K562 (cell line): ENCODE results near the gene TAOK2.

Experiments used
- CHD4 ChIP-seq: fragments of 200-600 bp; sonication (generic); IDR thresholded peaks from 3 replicates; pipeline ENCODE4 v1.6.1; 2012; ENCODE audit warnings: low read depth, mild to moderate bottlenecking, mixed read lengths, low read length, inconsistent platforms; ENCODE audit not compliant: insufficient read depth, insufficient replicate concordance, poor library complexity, severe bottlenecking
- HMG20A ChIP-seq: fragments of 450-650 bp; formaldehyde crosslinking; conservative IDR thresholded peaks from 2 replicates; pipeline ENCODE4 v1.4.0; 2020; ENCODE audit warnings: mild to moderate bottlenecking, mixed read lengths
- JUNB ChIP-seq: fragments of 450-650 bp; formaldehyde crosslinking; conservative IDR thresholded peaks from 2 replicates; pipeline ENCODE4 v1.4.0; 2020; ENCODE audit warnings: mild to moderate bottlenecking
- PHF21A ChIP-seq: fragments of 450-650 bp; IDR thresholded peaks from 2 replicates; pipeline ENCODE4 v1.6.1; 2017; ENCODE audit warnings: low read depth, borderline replicate concordance
- POLR2A ChIP-seq: fragments of 450-650 bp; conservative IDR thresholded peaks from 2 replicates; pipeline ENCODE4 v1.6.1; 2016
- PPARD ChIP-seq: fragments of 250-450 bp; sonication (Bioruptor Pico); IDR thresholded peaks from 2 replicates; pipeline ENCODE4 v1.8.0; 2022; ENCODE audit warnings: inconsistent platforms, mild to moderate bottlenecking, moderate library complexity
- TCF7L2 ChIP-seq: fragments of 150-350 bp; IDR thresholded peaks from 2 replicates; pipeline ENCODE4 v1.6.1; 2016; ENCODE audit warnings: low read depth, mild to moderate bottlenecking, low read length, moderate library complexity
- TRIM28 ChIP-seq: fragments of 450-650 bp; IDR thresholded peaks from 2 replicates; pipeline ENCODE4 v1.6.1; 2017
- TF ChIP-seq, protein P1 (sequence below), 3 experiments: IDR thresholded peaks in 2 of 3; conservative IDR thresholded peaks in 1 of 3; 2 replicates each; pipeline ENCODE4 v1.5.1; 2011 to 2012; ENCODE audit warnings: low read length in 3 of 3, mild to moderate bottlenecking in 3 of 3, control low read depth in 2 of 3, improper control_type of control experiment in 1 of 3, inconsistent platforms in 1 of 3, low read depth in 1 of 3, mixed read lengths in 1 of 3, moderate library complexity in 1 of 3; ENCODE audit not compliant: insufficient read depth in 2 of 3
- TF ChIP-seq, protein P2 (sequence below): fragments of 450-650 bp; IDR thresholded peaks from 2 replicates; pipeline ENCODE4 v1.6.1; 2016; ENCODE audit warnings: borderline replicate concordance
- TF ChIP-seq, protein P3 (sequence below): fragments of 150-350 bp; conservative IDR thresholded peaks from 2 replicates; pipeline ENCODE4 v1.6.1; 2014; ENCODE audit warnings: low read length
- TF ChIP-seq, protein P4 (sequence below): conservative IDR thresholded peaks from 2 replicates; pipeline ENCODE4 v1.6.1; 2011; ENCODE audit warnings: low read depth, mild to moderate bottlenecking, low read length; ENCODE audit not compliant: control insufficient read depth
- TF ChIP-seq, protein P5 (sequence below): sonication (generic); formaldehyde crosslinking; IDR thresholded peaks from 2 replicates; pipeline ENCODE4 v1.9.0; 2022; ENCODE audit warnings: mild to moderate bottlenecking, missing genetic modification reagents

DNA sequence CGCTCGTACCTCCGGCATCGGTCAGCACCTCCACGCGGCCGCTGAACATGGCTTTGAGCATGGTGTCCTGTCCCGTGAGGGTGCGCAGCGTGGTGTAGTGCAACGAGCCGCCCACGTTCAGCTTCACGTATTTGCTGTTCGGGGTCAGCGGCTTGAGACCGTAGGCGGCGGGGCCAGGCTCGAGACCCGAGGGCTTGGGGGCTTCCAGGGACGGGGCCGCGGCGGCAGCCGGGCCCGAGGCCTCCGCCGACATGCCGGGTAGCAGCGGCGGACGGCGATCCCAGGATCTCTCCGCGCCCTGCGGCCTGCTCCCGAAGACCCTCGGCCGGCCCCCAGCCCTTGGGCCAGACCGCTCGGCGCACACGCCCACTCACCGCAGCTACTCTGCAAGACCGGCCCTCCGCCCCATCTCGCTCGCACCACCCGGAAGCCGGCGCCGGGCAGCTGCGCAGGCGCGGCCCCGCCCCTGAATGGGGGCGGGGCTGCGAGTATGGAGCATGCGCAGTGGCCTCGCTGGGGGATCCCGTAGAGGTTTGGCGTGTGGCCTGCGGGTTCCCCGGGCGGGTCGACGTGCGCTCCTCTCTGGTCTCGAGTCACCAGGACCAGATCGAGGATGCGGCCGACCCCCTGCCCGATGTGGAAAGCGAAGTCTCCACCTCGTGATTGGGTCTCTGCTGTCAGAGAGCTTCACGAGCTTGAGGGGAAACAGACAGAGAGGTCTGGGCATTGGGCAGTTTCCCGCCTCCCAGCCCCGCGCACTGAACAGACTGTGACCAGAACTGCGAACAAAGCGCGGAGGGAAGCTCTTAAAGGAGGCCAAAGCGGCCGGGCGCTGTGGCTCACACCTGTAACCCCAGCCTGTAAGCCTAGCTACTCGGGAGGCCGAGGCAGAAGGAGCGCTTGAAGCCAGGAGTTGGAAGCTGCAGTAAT, 47.6 kb upstream of the TAOK2 start, which contains the start of gene KCTD13:
- TF ChIP-seq PPARD (CRISPR knock-in tag): no peak
- peak; percentile 93 for TF ChIP-seq POLR2A
- TF ChIP-seq, protein P1, sequence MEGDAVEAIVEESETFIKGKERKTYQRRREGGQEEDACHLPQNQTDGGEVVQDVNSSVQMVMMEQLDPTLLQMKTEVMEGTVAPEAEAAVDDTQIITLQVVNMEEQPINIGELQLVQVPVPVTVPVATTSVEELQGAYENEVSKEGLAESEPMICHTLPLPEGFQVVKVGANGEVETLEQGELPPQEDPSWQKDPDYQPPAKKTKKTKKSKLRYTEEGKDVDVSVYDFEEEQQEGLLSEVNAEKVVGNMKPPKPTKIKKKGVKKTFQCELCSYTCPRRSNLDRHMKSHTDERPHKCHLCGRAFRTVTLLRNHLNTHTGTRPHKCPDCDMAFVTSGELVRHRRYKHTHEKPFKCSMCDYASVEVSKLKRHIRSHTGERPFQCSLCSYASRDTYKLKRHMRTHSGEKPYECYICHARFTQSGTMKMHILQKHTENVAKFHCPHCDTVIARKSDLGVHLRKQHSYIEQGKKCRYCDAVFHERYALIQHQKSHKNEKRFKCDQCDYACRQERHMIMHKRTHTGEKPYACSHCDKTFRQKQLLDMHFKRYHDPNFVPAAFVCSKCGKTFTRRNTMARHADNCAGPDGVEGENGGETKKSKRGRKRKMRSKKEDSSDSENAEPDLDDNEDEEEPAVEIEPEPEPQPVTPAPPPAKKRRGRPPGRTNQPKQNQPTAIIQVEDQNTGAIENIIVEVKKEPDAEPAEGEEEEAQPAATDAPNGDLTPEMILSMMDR (IDR thresholded peaks at IDR 0.05 in 2 of 3, conservative IDR thresholded peaks at IDR 0.05 in 1 of 3; ENCODE audit: insufficient read depth in 2 of 3, low read depth in 1 of 3, low read length in 3 of 3): no peak
- TF ChIP-seq, protein P2, sequence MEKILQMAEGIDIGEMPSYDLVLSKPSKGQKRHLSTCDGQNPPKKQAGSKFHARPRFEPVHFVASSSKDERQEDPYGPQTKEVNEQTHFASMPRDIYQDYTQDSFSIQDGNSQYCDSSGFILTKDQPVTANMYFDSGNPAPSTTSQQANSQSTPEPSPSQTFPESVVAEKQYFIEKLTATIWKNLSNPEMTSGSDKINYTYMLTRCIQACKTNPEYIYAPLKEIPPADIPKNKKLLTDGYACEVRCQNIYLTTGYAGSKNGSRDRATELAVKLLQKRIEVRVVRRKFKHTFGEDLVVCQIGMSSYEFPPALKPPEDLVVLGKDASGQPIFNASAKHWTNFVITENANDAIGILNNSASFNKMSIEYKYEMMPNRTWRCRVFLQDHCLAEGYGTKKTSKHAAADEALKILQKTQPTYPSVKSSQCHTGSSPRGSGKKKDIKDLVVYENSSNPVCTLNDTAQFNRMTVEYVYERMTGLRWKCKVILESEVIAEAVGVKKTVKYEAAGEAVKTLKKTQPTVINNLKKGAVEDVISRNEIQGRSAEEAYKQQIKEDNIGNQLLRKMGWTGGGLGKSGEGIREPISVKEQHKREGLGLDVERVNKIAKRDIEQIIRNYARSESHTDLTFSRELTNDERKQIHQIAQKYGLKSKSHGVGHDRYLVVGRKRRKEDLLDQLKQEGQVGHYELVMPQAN: no peak
- no peak for TF ChIP-seq CHD4
- TF ChIP-seq, protein P3, sequence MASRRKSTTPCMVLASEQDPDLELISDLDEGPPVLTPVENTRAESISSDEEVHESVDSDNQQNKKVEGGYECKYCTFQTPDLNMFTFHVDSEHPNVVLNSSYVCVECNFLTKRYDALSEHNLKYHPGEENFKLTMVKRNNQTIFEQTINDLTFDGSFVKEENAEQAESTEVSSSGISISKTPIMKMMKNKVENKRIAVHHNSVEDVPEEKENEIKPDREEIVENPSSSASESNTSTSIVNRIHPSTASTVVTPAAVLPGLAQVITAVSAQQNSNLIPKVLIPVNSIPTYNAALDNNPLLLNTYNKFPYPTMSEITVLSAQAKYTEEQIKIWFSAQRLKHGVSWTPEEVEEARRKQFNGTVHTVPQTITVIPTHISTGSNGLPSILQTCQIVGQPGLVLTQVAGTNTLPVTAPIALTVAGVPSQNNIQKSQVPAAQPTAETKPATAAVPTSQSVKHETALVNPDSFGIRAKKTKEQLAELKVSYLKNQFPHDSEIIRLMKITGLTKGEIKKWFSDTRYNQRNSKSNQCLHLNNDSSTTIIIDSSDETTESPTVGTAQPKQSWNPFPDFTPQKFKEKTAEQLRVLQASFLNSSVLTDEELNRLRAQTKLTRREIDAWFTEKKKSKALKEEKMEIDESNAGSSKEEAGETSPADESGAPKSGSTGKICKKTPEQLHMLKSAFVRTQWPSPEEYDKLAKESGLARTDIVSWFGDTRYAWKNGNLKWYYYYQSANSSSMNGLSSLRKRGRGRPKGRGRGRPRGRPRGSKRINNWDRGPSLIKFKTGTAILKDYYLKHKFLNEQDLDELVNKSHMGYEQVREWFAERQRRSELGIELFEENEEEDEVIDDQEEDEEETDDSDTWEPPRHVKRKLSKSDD: no peak
- TF ChIP-seq, protein P4, sequence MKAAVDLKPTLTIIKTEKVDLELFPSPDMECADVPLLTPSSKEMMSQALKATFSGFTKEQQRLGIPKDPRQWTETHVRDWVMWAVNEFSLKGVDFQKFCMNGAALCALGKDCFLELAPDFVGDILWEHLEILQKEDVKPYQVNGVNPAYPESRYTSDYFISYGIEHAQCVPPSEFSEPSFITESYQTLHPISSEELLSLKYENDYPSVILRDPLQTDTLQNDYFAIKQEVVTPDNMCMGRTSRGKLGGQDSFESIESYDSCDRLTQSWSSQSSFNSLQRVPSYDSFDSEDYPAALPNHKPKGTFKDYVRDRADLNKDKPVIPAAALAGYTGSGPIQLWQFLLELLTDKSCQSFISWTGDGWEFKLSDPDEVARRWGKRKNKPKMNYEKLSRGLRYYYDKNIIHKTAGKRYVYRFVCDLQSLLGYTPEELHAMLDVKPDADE: peak; percentile 59; the same call in 1 of the 2 replicates
- TF ChIP-seq TCF7L2: no peak
- no peak for TF ChIP-seq PHF21A
- TF ChIP-seq, protein P5, sequence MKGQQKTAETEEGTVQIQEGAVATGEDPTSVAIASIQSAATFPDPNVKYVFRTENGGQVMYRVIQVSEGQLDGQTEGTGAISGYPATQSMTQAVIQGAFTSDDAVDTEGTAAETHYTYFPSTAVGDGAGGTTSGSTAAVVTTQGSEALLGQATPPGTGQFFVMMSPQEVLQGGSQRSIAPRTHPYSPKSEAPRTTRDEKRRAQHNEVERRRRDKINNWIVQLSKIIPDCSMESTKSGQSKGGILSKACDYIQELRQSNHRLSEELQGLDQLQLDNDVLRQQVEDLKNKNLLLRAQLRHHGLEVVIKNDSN (CRISPR knock-in tag): no peak
- TF ChIP-seq JUNB (CRISPR knock-in tag): no peak
- TF ChIP-seq TRIM28: no peak
- TF ChIP-seq HMG20A (CRISPR knock-in tag): no peak
